GM12892 (cell line): ENCODE results near the gene THUMPD1.
A peak's percentile ranks its signal among the peaks of the same experiment; 100 is the strongest.
"Not testable (repeated sequence)": the region's sequence is repeated elsewhere in the genome, so short reads cannot be mapped to it uniquely, and the experiment has no call there.

ENCODE experiments used
- DNase-seq: peaks from one replicate; pipeline ENCODE4 v3.0.0; 2011; ENCODE audit not compliant: insufficient read length
- FAIRE-seq: peaks from 2 replicates; lab custom pipeline; 2011; peaks lifted over from hg19 to GRCh38; lab: Jason Lieb, UNC
- POLR2A ChIP-seq: IDR thresholded peaks from 2 replicates; pipeline ENCODE4 v1.6.1; 2011; ENCODE audit warnings: low read depth, low read length, control low read depth
- POLR2AphosphoS5 ChIP-seq: IDR thresholded peaks from 2 replicates; pipeline ENCODE4 v1.6.1; 2011; ENCODE audit warnings: low read depth, low read length, control low read depth
- TAF1 ChIP-seq: IDR thresholded peaks from 2 replicates; pipeline ENCODE4 v1.6.1; 2011; ENCODE audit warnings: low read depth, mild to moderate bottlenecking, control low read depth, low read length, borderline replicate concordance

The THUMPD1 gene

DNA sequence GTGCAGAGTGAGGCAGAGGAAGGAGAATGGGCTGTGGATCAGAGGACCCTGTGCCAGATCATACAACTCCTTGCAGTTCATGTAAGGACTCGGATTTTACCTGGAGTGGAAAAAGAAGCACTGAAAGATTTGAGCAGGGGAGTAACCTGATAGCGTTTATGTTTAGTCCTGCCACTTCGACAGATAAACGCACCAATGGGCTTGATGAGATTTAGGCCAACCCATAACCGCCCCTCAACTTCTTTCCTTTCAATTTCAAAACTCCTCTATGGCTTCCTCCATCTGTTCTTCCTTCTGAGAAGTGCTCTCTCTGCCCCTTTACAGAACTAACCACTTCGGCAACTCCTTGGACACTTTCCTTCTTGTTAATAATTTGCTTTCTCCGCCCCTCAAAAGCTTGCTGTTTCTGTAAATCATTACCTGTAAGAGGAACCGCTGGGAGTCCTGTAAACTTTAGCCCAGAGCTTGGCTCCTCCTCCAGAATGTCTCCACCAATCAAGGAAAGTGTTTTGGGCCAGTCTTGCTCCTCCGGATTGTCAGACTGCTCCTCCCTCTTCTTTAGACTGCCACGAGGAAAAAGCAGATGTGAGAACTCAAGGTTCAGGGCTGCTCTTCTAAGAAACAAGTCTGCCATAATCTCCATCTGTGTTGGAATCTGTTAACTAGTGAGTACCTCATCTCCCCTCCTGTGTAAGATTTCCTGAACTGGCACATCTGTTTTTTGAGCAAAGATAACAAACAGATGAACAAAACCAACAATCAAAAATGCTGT lies 22.0 kb upstream of the THUMPD1 start, which contains the start of gene ACSM3:
Gene ACSM3, plus strand, starts transcription at position 554 of the 772 bp plus-strand sequence. CDS start 6,021 bp downstream, outside the sequence.
- no peak for TF ChIP-seq TAF1
- TF ChIP-seq POLR2A: peak; percentile 39; the same call in 1 of the 2 replicates
- FAIRE-seq: peak; percentile 98
- DNase-seq: peak; percentile 47

DNA sequence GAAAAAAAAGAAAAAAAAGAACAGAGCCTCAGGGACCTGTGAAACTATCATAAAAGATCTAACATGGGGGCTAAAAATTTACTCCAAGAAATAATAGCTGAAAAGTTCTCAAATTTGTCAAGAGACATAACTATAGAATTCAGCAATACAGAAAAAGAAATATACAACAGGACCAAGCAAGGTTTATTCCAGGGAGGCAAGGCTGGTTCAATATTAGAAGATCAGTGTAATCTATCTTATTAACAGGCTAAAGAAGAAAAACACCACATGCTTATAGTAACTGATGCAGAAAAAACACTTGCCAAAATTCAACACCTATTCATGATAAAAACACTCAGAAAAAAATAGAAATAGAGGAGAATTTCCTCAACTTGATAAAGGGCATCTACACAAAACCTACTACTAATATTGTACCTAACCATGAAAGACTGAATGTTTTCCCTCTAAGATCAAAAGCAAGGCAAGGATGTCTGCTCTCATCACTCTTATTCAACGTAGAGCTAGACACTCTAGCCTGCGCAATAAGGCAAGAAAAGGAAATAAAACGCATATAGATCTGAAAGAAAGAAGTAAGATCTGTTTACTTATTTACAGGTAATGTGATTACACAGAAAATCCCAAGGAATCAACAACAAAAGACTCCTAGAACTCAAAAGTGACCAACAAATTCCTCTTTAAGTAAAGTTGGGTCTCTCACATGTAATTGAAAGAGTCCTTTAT lies 20.9 kb upstream of the THUMPD1 start:
- DNase-seq (no peak), FAIRE-seq (no peak)
- no peak for TF ChIP-seq TAF1
- TF ChIP-seq POLR2AphosphoS5: no peak
- no peak for TF ChIP-seq POLR2A

DNA sequence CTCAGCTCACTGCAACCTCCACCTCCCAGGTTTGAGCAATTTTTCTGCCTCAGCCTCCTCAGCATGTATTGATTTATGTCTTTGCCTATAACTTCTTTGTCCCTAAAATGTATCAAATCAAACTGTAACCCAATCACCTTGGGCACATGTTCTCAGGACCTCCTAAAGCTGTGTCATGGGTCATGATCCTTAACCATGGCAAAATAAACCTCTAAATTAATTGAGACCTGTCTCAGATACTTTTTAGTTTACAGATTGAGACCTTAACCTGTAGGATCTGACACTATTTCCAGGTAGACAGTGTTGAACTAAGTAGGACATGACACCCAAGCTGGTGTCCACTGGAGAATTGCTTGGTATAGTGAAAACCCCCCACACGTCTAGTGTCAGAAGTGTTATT lies 19.6 kb upstream of the THUMPD1 start:
- DNase-seq: no peak

DNA sequence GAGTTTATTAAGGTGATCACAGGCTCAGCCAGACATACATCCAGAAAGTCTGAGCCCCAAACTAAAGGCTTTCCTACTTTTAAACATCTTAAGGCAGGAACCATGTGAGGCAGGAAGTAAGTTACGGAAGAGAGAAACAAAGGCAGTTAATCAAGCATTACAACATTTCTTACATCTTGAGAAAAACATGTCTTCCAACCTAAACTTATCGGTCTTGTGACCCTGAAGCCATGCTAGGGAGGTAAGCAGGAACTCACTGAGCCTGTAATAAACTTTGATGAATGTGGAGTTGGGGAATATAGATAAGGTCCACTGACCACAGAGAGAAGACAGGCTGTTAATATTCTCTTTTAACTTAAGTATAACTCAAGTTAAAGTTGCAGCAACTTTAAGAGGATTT lies 18.7 kb upstream of the THUMPD1 start:
- FAIRE-seq (no peak), DNase-seq (no peak)
- no peak for TF ChIP-seq POLR2AphosphoS5
- TF ChIP-seq TAF1: no peak

More for the DNA sequence above, 19.6 kb upstream of the THUMPD1 start:
- TF ChIP-seq POLR2AphosphoS5 (no peak), POLR2A (no peak), TAF1 (no peak)
- FAIRE-seq: no peak

DNA sequence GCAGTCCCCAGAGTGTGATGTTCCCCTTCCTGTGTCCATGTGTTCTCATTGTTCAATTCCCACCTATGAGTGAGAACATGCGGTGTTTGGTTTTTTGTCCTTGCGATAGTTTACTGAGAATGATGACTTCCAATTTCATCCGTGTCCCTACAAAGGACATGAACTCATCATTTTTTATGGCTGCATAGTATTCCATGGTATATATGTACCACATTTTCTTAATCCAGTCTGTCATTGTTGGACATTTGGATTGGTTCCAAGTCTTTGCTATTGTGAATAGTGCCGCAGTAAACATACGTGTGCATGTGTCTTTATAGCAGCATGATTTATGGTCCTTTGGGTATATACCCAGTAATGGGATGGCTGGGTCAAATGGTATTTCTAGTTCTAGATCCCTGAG lies 14.2 kb upstream of the THUMPD1 start:
- not testable (repeated sequence) for FAIRE-seq, DNase-seq

DNA sequence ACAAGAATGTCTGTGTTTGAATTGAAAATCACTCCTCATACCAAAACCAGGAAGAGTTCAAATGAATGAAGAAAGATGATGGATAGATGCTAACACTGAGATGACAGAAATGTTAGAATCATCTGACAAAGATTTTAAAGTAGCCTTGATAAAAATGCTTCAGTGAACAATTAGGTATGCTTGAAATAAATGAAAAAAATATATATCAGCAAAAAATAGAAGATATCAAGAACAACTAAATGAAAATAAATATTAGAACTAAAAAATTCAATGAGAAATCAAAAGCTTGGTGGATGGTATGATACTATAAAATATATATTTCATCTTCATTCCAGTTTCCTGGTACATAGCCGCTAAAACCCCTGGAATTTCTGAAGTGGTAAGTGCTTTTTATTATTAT lies 13.6 kb upstream of the THUMPD1 start:
- DNase-seq: no peak
- FAIRE-seq: no peak

DNA sequence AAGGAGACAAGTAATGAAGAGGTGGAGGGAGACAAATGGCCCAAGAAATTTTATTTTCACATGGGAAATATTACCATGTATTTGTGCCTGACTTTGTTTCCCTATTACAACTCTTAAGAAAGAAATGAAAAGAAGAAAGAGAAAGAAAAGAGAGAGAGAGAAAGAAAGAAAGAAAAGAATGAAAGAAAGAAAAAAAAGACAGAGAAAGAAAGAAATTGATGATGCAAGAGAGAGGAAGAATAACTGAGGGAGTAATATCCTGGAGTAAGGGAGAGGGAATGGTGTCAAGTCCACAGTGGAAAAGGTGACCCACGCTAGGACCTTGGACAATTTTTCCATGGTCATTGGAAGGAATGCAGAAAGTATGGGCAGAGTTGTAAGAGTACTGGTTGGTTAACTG lies 12.1 kb upstream of the THUMPD1 start:
- FAIRE-seq: no peak
- TF ChIP-seq POLR2AphosphoS5: no peak
- TF ChIP-seq TAF1: no peak
- TF ChIP-seq POLR2A: no peak
- DNase-seq: no peak

More for the DNA sequence above, 13.6 kb upstream of the THUMPD1 start:
- TF ChIP-seq POLR2A (no peak), TAF1 (no peak), POLR2AphosphoS5 (no peak)

DNA sequence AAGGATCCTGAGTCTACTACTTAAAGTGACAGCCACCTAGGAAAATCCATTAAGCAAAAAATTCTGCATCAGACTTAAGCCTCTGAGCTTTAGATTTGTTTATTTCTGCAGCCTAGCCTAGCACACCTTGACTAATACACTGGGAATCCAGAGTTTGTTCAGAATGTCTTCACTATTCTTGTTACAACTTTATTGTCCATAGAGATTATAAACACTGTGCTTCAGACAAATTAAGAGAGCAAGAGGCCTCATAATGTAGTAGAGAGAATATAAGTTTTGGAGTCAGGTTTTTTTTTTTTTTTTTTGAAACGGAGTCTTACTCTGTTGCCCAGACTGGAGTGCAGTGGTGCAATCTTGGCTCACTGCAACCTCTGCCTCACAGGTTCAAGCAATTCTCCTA lies 8.9 kb upstream of the THUMPD1 start:
- DNase-seq: no peak
- FAIRE-seq: no peak
- TF ChIP-seq POLR2AphosphoS5 (no peak), POLR2A (no peak), TAF1 (no peak)

DNA sequence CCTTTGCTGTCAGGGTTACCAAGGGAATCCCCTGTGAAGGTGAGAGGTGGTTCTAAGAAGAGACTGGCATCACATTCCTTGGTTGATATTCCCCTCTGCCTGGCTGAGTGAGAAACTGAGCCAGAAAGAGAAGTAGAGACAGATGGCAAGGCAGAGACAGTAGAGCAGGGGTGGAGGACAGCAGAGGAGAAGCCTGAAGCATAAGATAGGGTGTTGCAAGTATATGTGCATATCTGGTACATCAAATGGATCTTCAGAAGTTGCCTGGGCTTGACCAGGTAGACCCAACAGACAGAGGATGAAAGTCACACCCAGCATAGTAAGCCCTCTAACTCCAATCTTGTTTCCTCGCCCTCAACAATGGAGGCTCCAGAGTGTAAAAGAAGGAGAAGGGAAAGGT lies 7.9 kb upstream of the THUMPD1 start:
- no peak for DNase-seq
- TF ChIP-seq TAF1: no peak
- no peak for TF ChIP-seq POLR2A
- TF ChIP-seq POLR2AphosphoS5: no peak
- FAIRE-seq: no peak

DNA sequence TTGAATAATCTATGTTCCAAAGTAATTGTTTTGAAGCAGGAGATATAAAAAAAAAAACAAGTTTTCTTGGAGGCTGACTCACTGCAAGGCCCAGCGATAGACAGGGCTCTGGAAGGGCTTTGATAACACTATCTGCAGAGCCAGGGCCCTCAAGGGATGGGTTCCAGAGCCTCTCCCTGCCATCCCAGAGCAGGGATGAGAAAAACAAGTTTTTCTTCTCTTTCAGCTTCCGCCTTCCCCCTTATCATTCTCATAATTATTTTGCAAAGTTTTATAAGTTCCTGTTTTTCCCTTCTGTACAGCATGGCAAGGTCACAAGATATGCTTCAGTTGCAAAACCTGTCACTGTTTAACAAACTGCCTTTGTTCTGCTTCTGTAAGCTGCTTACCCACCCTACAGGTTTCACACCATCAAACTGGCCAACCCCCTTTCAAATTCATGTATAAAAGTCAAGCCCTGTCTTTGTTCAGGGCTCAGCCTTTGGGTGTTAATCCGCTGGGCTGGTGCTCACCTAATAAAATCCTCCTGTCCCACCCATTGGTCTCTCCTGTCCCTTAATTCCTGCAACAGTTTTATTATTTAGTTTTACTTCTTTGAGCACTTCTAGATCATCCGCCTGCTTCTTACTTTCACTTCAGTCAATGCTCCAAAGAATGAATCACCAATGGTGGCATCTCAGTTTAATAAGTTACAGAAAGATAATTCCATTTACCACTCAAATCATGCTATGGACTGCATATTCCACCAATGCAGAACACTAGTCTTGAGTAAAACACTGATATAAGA lies 5.6 kb upstream of the THUMPD1 start:
- DNase-seq (no peak), FAIRE-seq (peak; percentile 14)
- TF ChIP-seq POLR2AphosphoS5: no peak
- no peak for TF ChIP-seq TAF1
- TF ChIP-seq POLR2A: no peak

DNA sequence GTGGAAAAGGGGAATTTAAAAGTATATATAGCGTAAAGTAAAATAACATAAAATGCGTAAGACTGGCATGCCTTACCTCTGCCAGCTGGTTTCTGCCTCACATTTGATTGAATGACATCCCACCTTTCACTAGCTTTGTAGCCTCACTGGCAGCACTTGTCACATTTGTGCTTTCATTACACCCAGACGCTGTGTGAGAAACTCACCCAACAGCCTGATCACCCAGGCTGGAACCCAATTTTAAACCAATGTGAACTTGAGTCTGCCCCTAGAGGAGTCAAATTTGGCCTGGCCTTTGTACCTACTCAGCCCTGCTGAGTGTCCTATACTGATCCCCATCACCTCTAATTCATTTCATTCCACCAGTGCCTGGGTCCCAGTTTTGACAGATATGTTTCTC lies 4.8 kb upstream of the THUMPD1 start:
- DNase-seq (no peak), FAIRE-seq (no peak)
- no peak for TF ChIP-seq POLR2AphosphoS5
- TF ChIP-seq TAF1: no peak
- TF ChIP-seq POLR2A: no peak
